Mesodermal cell (in vitro differentiated cells): ENCODE results near the gene CENPN.

ENCODE experiments used
- H3K27ac ChIP-seq: 2 replicates; pipeline ENCODE4 v1.7.0; 2013; ENCODE audit warnings: mild to moderate bottlenecking, low read depth, low read length, moderate library complexity; ENCODE audit not compliant: severe bottlenecking
- H3K36me3 ChIP-seq: 2 replicates; pipeline ENCODE4 v1.7.1; 2013; ENCODE audit warnings: mild to moderate bottlenecking, low read length, moderate library complexity; ENCODE audit not compliant: control insufficient read depth, insufficient read depth
- H3K4me1 ChIP-seq: one replicate; pipeline ENCODE4 v1.7.1; 2013; ENCODE audit warnings: mild to moderate bottlenecking, low read length; ENCODE audit not compliant: insufficient read depth, control insufficient read depth, poor library complexity, severe bottlenecking
- H3K4me3 ChIP-seq: 2 replicates; pipeline ENCODE4 v1.7.0; 2013; ENCODE audit warnings: low read length, control low read depth, mild to moderate bottlenecking; ENCODE audit not compliant: insufficient read depth, poor library complexity, severe bottlenecking; ENCODE audit errors: extremely low read depth
- H3K9me3 ChIP-seq: 2 replicates; pipeline ENCODE4 v1.7.1; 2013; ENCODE audit warnings: mild to moderate bottlenecking, low read length, moderate library complexity; ENCODE audit not compliant: control insufficient read depth
- WGBS, 2 experiments: methylation state at CpG; one replicate each; pipeline ENCODE4 v1.1.5; 2013; ENCODE audit warnings: missing lambda C conversion rate in 2 of 2; ENCODE audit not compliant: insufficient coverage in 2 of 2; 5-methylcytosine and 5-hydroxymethylcytosine counted together

Gene CENPN

GRCh38 chr16:81080233-81080632, 73.2 kb downstream of the CENPN start:
- Histone ChIP-seq H3K9me3 (no peaks in the 10 kb centered on the region), H3K4me1 (peaks cover 5% of the 10 kb centered on the region), H3K27ac (no peak overlapping the region), H3K36me3 (peaks cover 27% of the 10 kb centered on the region), H3K4me3 (no peak overlapping the region)
- 100% methylated on average over 1 of the region's 1 CpG for WGBS, 2 experiments

- H3K9me3 ChIP-seq = no peaks in the 10 kb centered on the region
- no peak overlapping the region for H3K4me3 ChIP-seq
- peaks cover 30% of the 10 kb centered on the region for H3K36me3 ChIP-seq
- H3K27ac ChIP-seq = no peak overlapping the region
- WGBS, 2 experiments = 100% methylated on average over 1 to 2 of the region's 4 CpGs
- peaks cover 5% of the 10 kb centered on the region for H3K4me1 ChIP-seq
Observed at GRCh38 chr16:81081014-81081413, 74.0 kb downstream of the CENPN start.
